Fibroblast of peridontal ligament (primary cell): Measurements from ENCODE around the gene TRAFD1.
"Not testable (repeated sequence)": the region's sequence is repeated elsewhere in the genome, so short reads cannot be mapped to it uniquely, and the experiment has no call there.

Experiments
- DNase-seq: peaks from one replicate; pipeline ENCODE4 v3.0.0-alpha.2; 2010; ENCODE audit errors: extremely low read depth

Gene TRAFD1

DNA sequence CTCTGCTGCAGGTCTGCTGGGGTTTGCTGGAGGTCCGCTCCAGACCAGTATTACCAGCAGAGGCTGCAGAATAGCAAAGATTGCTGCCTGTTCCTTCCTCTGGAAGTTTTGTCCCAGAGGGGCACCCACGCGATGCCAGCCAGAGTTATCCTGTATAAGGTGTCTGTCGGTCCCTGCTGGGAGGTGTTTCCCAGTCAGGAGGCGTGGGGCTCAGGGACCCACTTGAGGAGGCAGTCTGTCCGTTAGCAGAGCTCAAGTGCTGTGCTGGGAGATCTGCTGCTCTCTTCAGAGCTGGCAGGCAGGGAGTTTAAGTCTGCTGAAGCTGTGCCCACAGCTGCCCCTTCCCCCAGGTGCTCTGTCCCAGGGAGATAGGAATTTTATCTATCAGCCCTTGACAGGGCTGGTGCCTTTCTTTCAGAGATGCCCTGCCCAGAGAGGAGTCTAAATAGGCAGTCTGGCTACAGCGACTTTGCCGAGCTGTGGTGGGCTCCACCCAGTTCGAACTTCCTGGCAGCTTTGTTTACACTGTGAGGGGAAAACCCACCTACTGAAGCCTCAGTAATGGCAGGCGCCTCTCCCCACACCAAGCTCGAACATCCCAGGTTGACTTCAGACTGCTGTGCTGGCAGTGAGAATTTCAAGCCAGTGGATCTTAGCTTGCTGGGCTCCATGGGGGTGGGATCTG is 33.2 kb downstream of the TRAFD1 start:
- DNase-seq, result not testable (repeated sequence)

GRCh38 chr12:112159146-112159541 is 33.8 kb downstream of the TRAFD1 start:
- no peak for DNase-seq

DNA sequence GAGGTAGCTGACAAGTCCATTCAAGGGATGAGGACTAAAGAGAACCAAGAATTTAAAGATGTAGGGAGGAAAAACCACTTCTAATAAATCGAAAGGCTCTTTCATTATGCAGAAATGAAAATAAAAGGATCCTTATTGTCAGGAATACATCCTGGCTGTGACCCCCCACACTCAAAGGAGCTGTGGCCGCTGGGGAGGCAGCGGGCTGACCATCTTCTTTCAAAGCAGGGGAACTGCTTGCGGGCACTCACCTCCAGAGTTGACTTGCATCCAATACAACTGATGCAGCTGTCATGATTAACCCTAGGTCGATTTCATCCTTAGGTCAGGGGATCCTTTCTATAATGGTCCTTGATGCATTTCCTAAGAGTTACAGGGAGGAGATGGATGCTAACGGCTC is 35.3 kb downstream of the TRAFD1 start:
- no peak for DNase-seq

DNA sequence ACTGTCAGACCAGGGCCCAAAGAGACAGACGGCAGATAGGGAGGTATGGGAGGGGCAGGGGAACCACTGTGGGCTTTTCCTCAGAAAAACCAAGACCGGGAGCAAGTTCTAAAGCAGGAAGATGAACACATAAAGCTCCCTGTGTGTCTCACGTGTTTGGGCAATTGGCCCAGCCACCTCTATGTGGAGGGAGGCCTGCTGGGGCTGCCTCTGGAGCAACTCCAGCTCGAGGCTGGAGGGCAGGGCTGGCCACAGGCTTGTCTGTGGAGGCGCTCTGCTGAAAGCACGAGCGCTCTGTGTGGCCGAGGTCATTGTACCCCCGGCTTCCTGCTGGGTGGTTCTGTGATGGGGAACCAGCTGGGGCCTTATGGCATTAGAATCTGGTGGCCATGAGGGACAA is 36.4 kb downstream of the TRAFD1 start:
- no peak for DNase-seq

DNA sequence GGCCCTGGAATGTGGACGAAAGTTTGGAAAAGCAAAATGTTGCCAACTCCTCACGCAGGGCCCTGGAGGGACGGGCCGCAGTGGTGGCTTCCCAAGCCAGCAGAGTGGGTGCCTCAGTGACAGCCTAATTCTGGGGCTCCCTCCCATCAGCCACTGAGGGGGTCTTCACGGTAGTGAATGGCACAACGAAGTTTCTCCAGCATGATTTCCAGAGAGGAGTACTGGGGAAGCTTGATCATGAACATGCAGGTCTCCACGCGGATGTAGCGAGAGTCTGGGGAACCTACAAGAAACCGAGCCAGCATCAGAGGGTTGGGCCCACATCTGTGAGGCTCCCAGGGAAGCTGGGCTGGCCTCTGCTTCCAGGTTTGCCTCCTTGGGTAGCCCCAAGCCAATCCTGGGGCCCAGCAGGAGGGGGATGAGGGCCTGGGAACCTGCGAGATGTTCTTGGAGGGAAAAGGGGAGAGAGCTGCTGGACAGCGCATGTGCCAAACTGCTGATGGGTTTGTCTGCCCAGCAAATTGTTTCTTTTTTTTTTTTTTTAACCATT is 37.0 kb downstream of the TRAFD1 start:
- DNase-seq, result no peak

DNA sequence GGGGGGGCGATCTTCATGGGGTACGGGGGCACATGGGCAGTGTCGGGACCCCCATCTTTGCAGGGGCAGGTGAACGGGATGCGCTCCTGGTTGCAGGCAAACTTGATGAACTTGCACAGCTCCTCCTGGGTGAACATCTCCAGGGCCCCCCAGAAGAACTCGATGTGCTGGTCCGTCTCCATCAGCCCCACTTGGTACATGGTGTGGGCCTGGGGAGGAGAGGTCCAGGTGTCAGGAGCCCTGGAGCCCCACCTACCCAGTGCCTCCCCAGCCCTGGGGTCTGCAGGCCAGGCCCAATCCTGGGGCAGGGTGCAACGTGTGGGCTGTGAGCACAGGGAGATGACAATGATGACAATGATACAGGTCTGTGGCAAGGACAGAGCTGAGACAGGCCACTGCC is 37.7 kb downstream of the TRAFD1 start:
- no peak for DNase-seq

DNA sequence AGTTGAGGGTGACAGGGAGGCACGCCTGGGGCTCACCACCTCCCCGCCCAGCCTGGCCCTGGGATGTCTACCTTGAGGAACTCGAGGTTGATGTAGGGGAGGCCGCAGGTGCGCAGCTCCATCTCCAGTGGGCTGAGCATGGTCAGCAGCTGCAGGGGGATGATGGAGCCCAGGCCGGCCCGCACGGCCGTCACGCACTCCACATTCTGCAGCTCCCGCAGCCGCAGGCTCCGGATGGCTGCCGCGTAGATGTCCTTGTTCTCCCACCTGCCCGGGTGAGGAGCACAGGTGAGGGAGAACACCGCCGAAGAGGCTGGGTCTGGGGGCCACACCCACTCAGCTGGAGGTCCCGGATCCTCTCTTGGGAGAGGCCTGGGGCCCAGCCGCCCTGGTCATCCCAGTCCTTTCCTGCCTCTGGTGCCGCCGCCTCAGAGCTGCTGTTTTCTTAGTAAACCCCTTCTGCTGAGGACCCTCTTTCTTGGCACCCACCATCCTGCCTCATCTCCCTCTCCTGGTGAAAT is 38.2 kb downstream of the TRAFD1 start:
- DNase-seq, result no peak

- DNase-seq, result no peak
Observed at GRCh38 chr12:112164011-112164660, 38.8 kb downstream of the TRAFD1 start.

- DNase-seq, result no peak
Observed at GRCh38 chr12:112165624-112166023, 40.3 kb downstream of the TRAFD1 start.

GRCh38 chr12:112166051-112167015 is 41.0 kb downstream of the TRAFD1 start:
- no peak for DNase-seq

- DNase-seq, result no peak
Observed at GRCh38 chr12:112167031-112167461, 41.7 kb downstream of the TRAFD1 start.

DNA sequence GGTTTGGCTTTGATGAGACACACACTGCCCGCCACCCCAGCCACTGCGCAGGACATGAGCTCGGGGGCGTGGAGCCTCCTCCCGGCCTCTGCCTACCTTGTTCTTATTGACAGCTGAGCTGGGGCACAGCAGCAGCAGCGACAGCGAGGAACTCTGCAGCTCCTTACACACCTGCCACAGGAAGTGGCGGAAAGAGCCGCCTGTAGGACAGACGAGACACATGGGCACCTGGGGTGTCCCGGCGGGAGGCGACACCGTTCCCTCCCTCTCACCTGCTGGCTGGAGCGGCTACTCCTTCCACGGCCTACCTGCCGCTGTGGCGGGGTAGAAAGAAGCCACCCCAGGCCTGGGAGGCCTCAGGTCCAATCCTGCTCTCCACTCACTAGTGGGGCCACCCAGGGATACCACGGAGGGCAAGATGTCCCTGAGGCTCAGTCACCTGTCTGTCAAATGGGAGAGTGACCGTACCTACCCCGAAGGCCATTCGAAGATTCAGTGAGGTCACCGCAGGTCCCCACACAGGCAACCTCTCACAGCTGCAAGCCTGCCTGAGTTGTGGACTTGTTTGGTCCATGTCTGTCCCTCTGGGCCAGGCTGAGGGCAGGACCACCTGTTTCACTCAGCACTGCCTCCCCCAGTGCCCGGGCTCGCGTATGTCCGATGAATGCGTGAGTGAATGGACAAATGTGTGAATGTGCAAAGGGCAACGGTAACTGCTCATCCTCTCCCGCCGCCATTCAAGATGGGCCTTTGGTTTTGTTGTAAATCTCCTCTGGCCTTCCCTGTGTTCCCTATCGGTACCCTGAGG is 42.6 kb downstream of the TRAFD1 start:
- no peak for DNase-seq

DNA sequence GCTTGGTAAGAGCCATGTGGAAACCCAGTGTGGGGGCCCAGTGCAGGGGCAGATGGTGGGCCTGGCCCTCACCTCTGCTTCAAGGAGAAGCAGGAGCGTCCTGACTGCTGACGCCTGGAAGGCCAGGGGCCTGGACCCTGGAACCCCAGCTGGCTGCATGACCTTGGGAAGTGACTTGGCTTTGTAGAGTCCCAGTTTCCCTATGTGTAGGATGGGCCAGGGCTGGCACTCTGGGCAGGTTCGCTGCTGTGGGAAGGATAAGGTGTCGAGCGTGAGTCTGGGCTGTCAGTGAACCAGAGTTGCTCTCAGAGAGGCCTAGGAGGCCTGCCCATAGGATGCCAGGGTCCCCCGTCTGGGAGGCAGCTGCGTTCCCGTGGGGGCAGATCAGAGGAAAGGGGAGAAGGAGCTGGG is 43.2 kb downstream of the TRAFD1 start:
- no peak for DNase-seq

DNA sequence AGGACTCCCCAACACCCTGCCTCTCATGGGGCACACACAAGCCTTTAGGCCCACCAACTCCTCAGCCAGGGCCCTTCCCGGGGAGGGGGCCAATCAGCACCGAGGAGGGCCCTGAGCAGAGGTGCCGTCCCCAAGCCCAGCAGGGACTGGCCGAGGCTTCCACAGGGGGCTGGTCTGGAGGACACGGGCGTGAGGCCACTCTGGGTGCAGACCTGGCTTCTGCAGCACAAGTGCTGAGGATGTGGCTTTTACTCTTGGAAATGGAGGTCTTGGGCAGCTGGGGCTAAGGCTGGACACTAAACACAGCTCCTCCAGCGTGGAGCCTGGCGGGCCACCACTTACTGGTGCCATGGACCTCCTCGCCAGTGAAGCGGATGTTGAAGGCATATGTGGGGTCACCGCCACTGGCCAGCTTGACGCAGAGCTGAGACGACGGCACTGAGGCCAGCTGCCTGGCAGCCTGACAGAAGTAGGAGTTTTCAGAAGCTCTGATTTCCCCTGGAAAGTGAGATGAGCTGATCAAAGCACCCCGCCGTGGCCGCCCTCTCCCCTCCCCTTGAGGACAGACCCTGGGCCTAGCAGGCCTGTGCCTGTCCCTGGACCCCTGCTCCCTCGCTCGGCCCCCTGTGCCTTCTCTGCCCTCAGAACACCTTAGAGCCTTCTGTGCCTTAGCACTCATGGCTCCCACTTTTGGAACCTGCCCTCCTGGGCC is 44.0 kb downstream of the TRAFD1 start:
- DNase-seq, result no peak

GRCh38 chr12:112169966-112170365 is 44.6 kb downstream of the TRAFD1 start:
- no peak for DNase-seq

DNA sequence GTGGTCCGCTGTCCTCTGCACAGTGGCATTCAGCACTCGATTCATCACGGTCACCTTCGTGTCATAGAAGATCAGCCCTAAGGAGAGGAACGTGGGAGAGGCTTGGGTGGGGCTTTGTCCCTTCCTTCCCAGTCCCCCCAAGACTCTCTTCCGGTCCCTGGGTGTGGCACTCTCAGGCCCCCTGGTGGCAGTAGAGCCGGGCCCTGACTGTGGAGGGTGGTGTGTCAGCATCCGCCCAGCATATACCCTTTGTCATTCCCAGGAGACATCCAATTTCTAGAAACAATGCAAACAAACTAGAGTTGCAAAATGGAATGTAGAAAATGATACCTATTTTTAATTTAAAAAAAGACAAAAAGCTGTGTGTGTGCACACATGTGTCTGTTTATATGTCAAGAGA is 45.0 kb downstream of the TRAFD1 start:
- DNase-seq, result peak; percentile 39

DNA sequence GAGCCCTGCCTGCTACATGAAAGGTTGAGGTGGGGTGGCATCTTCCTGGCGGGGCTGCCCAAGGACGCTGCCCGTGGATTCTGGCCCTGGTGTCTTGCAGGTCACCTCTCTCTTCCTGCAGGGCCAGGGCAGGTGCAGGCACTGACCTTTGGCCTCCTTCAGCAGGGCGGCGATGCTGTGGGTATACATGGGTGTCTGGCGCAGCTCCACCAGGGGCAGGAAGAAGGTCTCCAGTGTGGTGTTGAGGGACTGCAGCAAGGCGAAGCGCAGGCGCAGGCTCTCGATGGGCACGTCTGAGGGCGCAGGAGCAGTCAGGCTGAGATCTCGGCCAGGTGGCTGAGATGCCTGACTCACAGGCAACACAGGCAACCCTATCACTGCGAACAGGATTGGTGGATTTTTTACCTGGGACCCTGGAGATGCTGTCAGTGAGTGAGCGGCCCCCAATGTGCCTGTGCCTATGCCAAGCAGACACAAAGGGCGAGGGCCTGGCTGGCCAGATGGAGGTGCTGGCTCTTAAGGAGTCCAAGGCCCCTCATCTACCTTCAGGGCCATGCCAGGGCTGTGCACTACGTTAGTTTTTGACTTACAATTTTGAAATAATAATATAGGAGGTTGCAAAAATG is 45.7 kb downstream of the TRAFD1 start:
- DNase-seq, result no peak

- no peak for DNase-seq
Observed at GRCh38 chr12:112172556-112173324, 47.4 kb downstream of the TRAFD1 start.
